Measurements from ENCODE around the gene SERP2. TPM values are rescaled to one million over a fixed set of nuclear protein-coding genes. Genes with fewer than 3 reads are reported as not detected.
A peak's percentile ranks its signal among the peaks of the same experiment; 100 is the strongest.

The SERP2 gene
- total RNA-seq, 1 experiment from 2014 or later = 1.8 TPM

DNA sequence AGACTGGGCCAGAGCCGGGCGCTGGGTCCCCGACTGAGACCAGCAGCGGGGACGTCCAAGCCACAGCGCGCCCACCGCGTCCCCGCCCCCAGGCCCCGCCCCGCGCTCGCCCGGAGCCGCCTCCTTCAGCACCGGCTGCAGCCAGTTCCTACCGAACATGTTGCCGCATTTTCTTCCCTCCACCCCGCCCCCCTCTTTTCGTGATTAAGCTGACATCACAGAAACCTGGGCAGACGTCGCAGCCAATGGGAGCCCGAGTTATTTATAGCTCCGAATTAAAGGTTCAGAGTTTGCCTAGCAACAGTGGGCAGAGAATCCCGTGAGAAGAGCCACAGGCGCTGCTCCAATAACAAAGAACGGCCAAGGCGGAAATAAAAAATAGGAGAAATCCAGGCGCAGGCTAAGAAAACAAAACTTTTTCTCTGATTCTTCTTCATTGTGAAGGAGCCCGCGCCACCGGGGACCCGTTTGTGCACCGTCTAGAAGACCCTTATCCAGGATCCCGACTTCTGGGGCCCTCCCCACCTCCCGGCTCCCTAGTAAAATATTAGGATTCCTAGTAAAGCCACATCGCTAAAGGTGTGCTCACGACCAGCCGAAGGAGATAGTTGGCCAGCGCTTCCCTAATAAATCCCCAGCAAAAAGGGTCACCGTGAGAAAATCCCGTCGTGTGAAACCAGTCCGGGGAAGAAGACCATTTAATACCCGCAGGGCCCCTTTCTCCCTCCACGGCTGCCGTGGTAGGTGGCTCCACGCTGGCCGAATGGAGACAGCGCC is 61.7 kb downstream of the SERP2 start:
- H3K56ac ChIP-seq (ENCODE audit: insufficient read length, low read depth, low read length) = peak overlapping the region; percentile 50
- H3K4ac ChIP-seq (ENCODE audit: low read depth, low read length) = peak overlapping the region; percentile 81; the same call in 1 of the 2 replicates
- no CpG with 5 or more reads among the region's 51 CpGs for WGBS (ENCODE audit: extremely low coverage, insufficient read length, low lambda C conversion rate)
- H2BK5ac ChIP-seq (ENCODE audit: insufficient read length, low read length) = peak overlapping the region; percentile 70
- H3K4me1 ChIP-seq (ENCODE audit: insufficient read depth, low read length) = no peaks in the 10 kb centered on the region
- Mint-ChIP-seq H3K4me3 (peak overlapping the region; percentile 86 to 97), H3K27ac (peak overlapping the region; percentile 99), H3K9me3 (no peaks in the 10 kb centered on the region), H3K27me3 (ENCODE audit: low read depth) (no peaks in the 10 kb centered on the region; the same call in 1 of the 2 replicates), H3K4me1 (peaks cover 26 to 35% of the 10 kb centered on the region in 2 experiments), H3K36me3 (ENCODE audit: insufficient read depth in 1 of 3, low read depth in 3 of 3) (peaks cover 27 to 34% (median 27%) of the 10 kb centered on the region in 3 experiments; a peak in 6 of 7 replicates)
- H4K8ac ChIP-seq (replicated peaks; ENCODE audit: insufficient read length, low read depth, low read length) = no peak overlapping the region
- peak overlapping the region; percentile 97 for H3K9ac ChIP-seq (ENCODE audit: extremely low read depth, insufficient read length, low read length)
- peak overlapping the region; percentile 60 for H4K91ac ChIP-seq (ENCODE audit: insufficient read length, low read depth, low read length)
- H3K14ac ChIP-seq (ENCODE audit: insufficient read depth, low read length) = peak overlapping the region; percentile 96; the same call in 1 of the 2 replicates
- H2AFZ ChIP-seq (ENCODE audit: low read length) = no peak overlapping the region
- no peaks in the 10 kb centered on the region for H4K20me1 ChIP-seq (ENCODE audit: control insufficient read depth, insufficient read depth, insufficient read length)
- DNase-seq = peak; percentile 98
- peak overlapping the region; percentile 58 for H4K5ac ChIP-seq (ENCODE audit: insufficient read length, low read depth, low read length)
- no peaks in the 10 kb centered on the region for H3K9me3 ChIP-seq (ENCODE audit: control insufficient read depth, low read depth, low read length)
- H3K18ac ChIP-seq (ENCODE audit: insufficient read length, low read depth, low read length) = peak overlapping the region; percentile 98
- peak overlapping the region; percentile 13 for H2BK20ac ChIP-seq (ENCODE audit: low read depth, low read length, poor library complexity, severe bottlenecking)
- H3K23me2 ChIP-seq (ENCODE audit: insufficient read length, low read depth, low read length, poor library complexity, severe bottlenecking) = peaks cover 7% of the 10 kb centered on the region
- no peak overlapping the region for H2BK15ac ChIP-seq (ENCODE audit: low read depth, low read length)
- H3K79me1 ChIP-seq (ENCODE audit: insufficient read depth, low read depth, low read length, poor library complexity, severe bottlenecking) = peaks cover 6% of the 10 kb centered on the region
- H3K27me3 ChIP-seq (ENCODE audit: insufficient read depth, low read length) = no peaks in the 10 kb centered on the region
- H2BK12ac ChIP-seq (ENCODE audit: insufficient read length, low read depth, low read length) = peak overlapping the region; percentile 94
- H2AK5ac ChIP-seq (ENCODE audit: insufficient read length, low read length) = no peak overlapping the region
- H3K79me2 ChIP-seq (ENCODE audit: insufficient read depth, low read length) = no peaks in the 10 kb centered on the region
- TF ChIP-seq, protein P1, sequence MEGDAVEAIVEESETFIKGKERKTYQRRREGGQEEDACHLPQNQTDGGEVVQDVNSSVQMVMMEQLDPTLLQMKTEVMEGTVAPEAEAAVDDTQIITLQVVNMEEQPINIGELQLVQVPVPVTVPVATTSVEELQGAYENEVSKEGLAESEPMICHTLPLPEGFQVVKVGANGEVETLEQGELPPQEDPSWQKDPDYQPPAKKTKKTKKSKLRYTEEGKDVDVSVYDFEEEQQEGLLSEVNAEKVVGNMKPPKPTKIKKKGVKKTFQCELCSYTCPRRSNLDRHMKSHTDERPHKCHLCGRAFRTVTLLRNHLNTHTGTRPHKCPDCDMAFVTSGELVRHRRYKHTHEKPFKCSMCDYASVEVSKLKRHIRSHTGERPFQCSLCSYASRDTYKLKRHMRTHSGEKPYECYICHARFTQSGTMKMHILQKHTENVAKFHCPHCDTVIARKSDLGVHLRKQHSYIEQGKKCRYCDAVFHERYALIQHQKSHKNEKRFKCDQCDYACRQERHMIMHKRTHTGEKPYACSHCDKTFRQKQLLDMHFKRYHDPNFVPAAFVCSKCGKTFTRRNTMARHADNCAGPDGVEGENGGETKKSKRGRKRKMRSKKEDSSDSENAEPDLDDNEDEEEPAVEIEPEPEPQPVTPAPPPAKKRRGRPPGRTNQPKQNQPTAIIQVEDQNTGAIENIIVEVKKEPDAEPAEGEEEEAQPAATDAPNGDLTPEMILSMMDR (conservative IDR thresholded peaks at IDR 0.05) = no peak
- H3K4me2 ChIP-seq (ENCODE audit: insufficient read depth, insufficient read length, low read length) = peak overlapping the region; percentile 87
- H2BK120ac ChIP-seq (ENCODE audit: low read depth, low read length, poor library complexity, severe bottlenecking) = peak overlapping the region; percentile 98
- H3K23ac ChIP-seq (ENCODE audit: insufficient read length, low read depth, low read length) = peak overlapping the region; percentile 77
- H3K27ac ChIP-seq (ENCODE audit: insufficient read length, low read depth, low read length) = peak overlapping the region; percentile 75
- peak overlapping the region; percentile 67 for H3T11ph ChIP-seq (ENCODE audit: low read length)
